C4-2B (cell line): ENCODE results near the gene FCHO1.

Source experiments
- H3K27ac ChIP-seq: fragments of 450-650 bp; 2 replicates; pipeline ENCODE4 v1.5.1; 2017
- CTCF ChIP-seq: fragments of 450-650 bp; conservative IDR thresholded peaks from 2 replicates; pipeline ENCODE4 v1.5.1; 2017; ENCODE audit warnings: mild to moderate bottlenecking
- ZFX ChIP-seq: fragments of 450-650 bp; IDR thresholded peaks from 2 replicates; pipeline ENCODE4 v1.6.1; 2017

FCHO1 gene

DNA sequence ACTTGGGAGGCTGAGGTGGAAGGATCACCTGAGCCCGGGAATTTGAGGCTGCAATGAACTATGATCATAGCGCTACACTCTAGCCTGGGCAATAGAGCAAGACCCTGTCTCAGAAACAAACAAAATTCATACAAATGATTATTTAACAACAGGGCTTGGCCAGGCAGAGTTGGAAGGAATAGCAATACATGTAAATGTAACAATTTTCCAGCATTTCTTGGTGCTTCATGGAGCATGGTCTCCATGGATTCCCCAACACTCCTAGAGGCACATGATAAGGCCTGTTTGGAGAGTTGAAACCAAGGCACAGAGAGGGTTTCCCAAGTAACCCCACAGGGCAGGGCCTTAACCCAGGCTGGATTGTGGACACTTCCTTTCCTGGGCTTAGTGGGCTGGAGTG, 59.8 kb downstream of the FCHO1 start:
- H3K27ac ChIP-seq = no peak overlapping the region
- TF ChIP-seq ZFX (no peak), CTCF (no peak)

- TF ChIP-seq ZFX (no peak), CTCF (no peak)
- no peak overlapping the region for H3K27ac ChIP-seq
These were observed 60.4 kb downstream of the FCHO1 start for GRCh38 chr19:17811681-17812080.

DNA sequence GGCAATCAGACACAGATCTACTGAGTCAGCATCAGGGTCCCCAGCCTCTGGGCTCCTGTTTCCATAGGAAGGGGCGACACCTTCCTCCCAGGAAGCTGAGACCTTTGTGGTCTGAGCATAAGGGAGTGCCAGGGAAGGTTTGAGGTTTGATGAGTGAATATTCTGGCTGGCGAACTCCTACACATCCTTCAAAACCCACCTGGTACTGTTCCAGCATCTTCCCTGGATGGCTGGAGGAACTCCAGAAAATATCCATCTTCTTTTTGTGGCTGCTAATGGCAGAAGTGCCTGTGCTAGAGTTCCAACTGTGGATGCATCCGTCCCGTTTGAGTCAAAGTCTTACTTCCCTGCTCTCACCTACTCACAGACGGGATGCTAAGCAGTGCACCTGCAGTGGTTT, 60.8 kb downstream of the FCHO1 start:
- no peak overlapping the region for H3K27ac ChIP-seq
- no peak for TF ChIP-seq CTCF
- TF ChIP-seq ZFX = no peak

- TF ChIP-seq CTCF = no peak
- no peak for TF ChIP-seq ZFX
- H3K27ac ChIP-seq = no peak overlapping the region
These were observed 66.5 kb downstream of the FCHO1 start for GRCh38 chr19:17817668-17818363.

GRCh38 chr19:17821190-17821589, 69.9 kb downstream of the FCHO1 start, which contains the start of gene INSL3:
Gene INSL3 (minus strand): TSS chr19:17821519. CDS start chr19:17821506, 13 bp downstream.
- H3K27ac ChIP-seq = no peak within 1 kb of the TSS
- no peak for TF ChIP-seq CTCF
- TF ChIP-seq ZFX = no peak

DNA sequence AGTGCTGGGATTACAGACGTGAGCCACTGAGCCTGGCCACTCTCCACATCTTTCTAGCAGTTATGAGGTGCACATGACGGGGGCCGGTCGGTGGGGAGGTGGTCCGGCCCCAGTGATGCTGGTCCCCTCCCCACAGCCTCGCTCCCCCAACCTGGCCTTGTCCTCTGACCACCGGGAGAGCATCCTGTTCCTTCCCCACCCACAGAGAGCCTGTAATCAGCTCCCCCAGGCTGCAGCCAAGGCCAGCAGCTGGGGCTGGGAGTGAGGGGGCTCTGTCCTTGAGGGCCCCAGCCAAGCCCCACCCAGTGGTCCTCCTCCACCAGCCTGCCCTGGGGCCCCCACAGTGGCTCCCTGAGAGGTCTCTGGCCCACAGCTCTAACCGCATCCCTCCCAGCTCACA, 73.1 kb downstream of the FCHO1 start:
- H3K27ac ChIP-seq = no peak overlapping the region
- no peak for TF ChIP-seq CTCF
- TF ChIP-seq ZFX = no peak

DNA sequence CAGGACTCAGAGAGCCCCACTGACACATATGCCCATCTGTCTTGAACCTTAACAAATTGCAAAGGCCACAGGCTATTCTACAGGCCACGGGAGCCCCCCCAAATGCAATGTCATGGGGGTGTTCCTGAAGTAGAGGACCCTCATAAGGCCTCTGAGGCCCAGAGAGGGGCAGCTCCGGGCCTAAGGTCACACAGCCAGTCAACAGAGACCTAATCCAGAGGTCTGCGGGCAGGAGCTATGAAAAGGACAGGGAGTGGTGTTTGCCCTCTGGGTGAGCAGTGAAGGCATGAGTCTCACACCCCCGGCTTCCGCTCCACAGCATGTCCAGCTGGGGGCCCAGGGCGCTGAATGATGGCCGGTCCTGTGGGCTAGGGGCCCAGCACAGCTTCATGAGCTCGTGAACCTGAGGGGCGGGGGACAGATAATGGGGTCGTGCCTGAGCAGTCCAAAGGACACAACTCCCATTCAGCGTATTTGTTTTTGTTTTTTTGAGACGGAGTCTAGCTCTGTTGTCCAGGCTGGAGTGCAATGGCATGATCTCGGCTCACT, 75.3 kb downstream of the FCHO1 start:
- no peak overlapping the region for H3K27ac ChIP-seq
- no peak for TF ChIP-seq ZFX
